Keratinocyte (primary cell): Measurements from ENCODE around the gene MAML2. TPM values are rescaled to one million over a fixed set of nuclear protein-coding genes. Genes with fewer than 3 reads are reported as not detected.

Experiments used
- DNase-seq: peaks from one replicate; pipeline ENCODE4 v3.0.0-alpha.2; 2011; ENCODE audit warnings: low read depth, missing footprints, low spot score
- FAIRE-seq: peaks from 2 replicates; lab custom pipeline; 2011; peaks lifted over from hg19 to GRCh38; lab: Jason Lieb, UNC
- H2AFZ ChIP-seq: 2 replicates; pipeline ENCODE4 v1.6.0; 2012; ENCODE audit warnings: low read length, control low read depth, inconsistent platforms; ENCODE audit not compliant: control insufficient read depth
- H3K27ac ChIP-seq: 2 replicates; pipeline ENCODE4 v1.5.1; 2011; ENCODE audit warnings: low read length; ENCODE audit not compliant: control insufficient read depth, insufficient read depth
- H3K27me3 ChIP-seq: 3 replicates; pipeline ENCODE4 v1.6.0; 2011; ENCODE audit warnings: low read length; ENCODE audit not compliant: control insufficient read depth, insufficient read depth; ENCODE audit errors: extremely low read depth
- H3K36me3 ChIP-seq, 2 experiments: 2 replicates in 1 of 2; 3 replicates in 1 of 2; pipeline ENCODE4 v1.5.1; 2011; ENCODE audit warnings: low read length in 2 of 2, mild to moderate bottlenecking in 1 of 2; ENCODE audit not compliant: control insufficient read depth in 2 of 2, insufficient read depth in 2 of 2; ENCODE audit errors: extremely low read depth in 1 of 2
- H3K4me1 ChIP-seq: 3 replicates; pipeline ENCODE4 v1.5.1; 2011; ENCODE audit warnings: low read length; ENCODE audit not compliant: control insufficient read depth, insufficient read depth; ENCODE audit errors: extremely low read depth
- H3K4me2 ChIP-seq: 3 replicates; pipeline ENCODE4 v1.6.0; 2011; ENCODE audit warnings: low read depth, low read length; ENCODE audit not compliant: control insufficient read depth, insufficient read depth; ENCODE audit errors: extremely low read depth
- H3K4me3 ChIP-seq, 3 experiments: fragments of 200-600 bp in 1 of 3; sonication (generic) in 1 of 3; 2 replicates in 2 of 3; 3 replicates in 1 of 3; pipeline ENCODE4 v1.5.1; 2011 to 2016; ENCODE audit warnings: low read length in 3 of 3, mild to moderate bottlenecking in 3 of 3, control low read depth in 2 of 3, inconsistent platforms in 1 of 3, low read depth in 1 of 3, mixed read lengths in 1 of 3, mixed run types in 1 of 3, moderate library complexity in 1 of 3; ENCODE audit not compliant: control insufficient read depth in 2 of 3, insufficient read depth in 2 of 3; ENCODE audit errors: extremely low read depth in 1 of 3
- H3K79me2 ChIP-seq: 2 replicates; pipeline ENCODE4 v1.6.0; 2012; ENCODE audit warnings: low read length; ENCODE audit not compliant: control insufficient read depth, insufficient read depth
- H3K9ac ChIP-seq: 3 replicates; pipeline ENCODE4 v1.6.0; 2011; ENCODE audit warnings: low read length; ENCODE audit not compliant: control insufficient read depth, insufficient read depth; ENCODE audit errors: extremely low read depth
- H3K9me1 ChIP-seq: 3 replicates; pipeline ENCODE4 v1.6.0; 2011; ENCODE audit warnings: low read length; ENCODE audit not compliant: control insufficient read depth, insufficient read depth; ENCODE audit errors: extremely low read depth
- H3K9me3 ChIP-seq: 2 replicates; pipeline ENCODE4 v1.5.1; 2012; ENCODE audit warnings: low read depth, low read length; ENCODE audit not compliant: control insufficient read depth
- H4K20me1 ChIP-seq: 3 replicates; pipeline ENCODE4 v1.6.0; 2011; ENCODE audit warnings: low read length; ENCODE audit not compliant: control insufficient read depth, insufficient read depth; ENCODE audit errors: extremely low read depth
- EZH2 ChIP-seq: IDR thresholded peaks from one replicate; pipeline ENCODE4 v1.6.1; 2012; ENCODE audit warnings: inconsistent platforms, mild to moderate bottlenecking, low read length, moderate library complexity
- dilution Hi-C: fragments of 300-500 bp; cut with MboI; formaldehyde crosslinking; loops from one replicate; pipeline ENCODE4 v1.7.0; 2020; ENCODE audit warnings: low sequenced_read_pairs; ENCODE audit not compliant: extremely low pct_ligation_motif_present
- polyA plus RNA-seq, 5 experiments: library from polyadenylated mRNA; depleted of rRNA in 3 of 5; stranded (reverse) in 3 of 5; stranded (forward) in 1 of 5; unstranded in 1 of 5; fragments of >200 nt; gene quantifications; 1 replicate in 1 of 5; 2 replicates in 3 of 5; 3 replicates in 1 of 5; pipeline versions ENCODE4 v1.2.1 to v1.2.3, GENCODE V29; 2011 to 2012; ENCODE audit warnings: missing spikeins in 2 of 5, low read depth in 1 of 5, low replicate concordance in 1 of 5
- TF ChIP-seq, protein P1 (sequence below), 3 experiments: IDR thresholded peaks in 1 of 3; conservative IDR thresholded peaks in 1 of 3; optimal IDR thresholded peaks in 1 of 3; 2 replicates in 2 of 3; 3 replicates in 1 of 3; pipeline versions ENCODE3 to v1.5.1; 2011; ENCODE audit warnings: low read length in 3 of 3, mild to moderate bottlenecking in 3 of 3, moderate library complexity in 2 of 3, control low read depth in 1 of 3, inconsistent platforms in 1 of 3; ENCODE audit not compliant: insufficient read depth in 2 of 3; ENCODE audit errors: extremely low read depth in 1 of 3

The MAML2 gene
- polyA plus RNA-seq, 1 donor (not counting 4 experiments of a cell fraction or from before 2014, with no cell fraction given): 4.2 TPM

DNA sequence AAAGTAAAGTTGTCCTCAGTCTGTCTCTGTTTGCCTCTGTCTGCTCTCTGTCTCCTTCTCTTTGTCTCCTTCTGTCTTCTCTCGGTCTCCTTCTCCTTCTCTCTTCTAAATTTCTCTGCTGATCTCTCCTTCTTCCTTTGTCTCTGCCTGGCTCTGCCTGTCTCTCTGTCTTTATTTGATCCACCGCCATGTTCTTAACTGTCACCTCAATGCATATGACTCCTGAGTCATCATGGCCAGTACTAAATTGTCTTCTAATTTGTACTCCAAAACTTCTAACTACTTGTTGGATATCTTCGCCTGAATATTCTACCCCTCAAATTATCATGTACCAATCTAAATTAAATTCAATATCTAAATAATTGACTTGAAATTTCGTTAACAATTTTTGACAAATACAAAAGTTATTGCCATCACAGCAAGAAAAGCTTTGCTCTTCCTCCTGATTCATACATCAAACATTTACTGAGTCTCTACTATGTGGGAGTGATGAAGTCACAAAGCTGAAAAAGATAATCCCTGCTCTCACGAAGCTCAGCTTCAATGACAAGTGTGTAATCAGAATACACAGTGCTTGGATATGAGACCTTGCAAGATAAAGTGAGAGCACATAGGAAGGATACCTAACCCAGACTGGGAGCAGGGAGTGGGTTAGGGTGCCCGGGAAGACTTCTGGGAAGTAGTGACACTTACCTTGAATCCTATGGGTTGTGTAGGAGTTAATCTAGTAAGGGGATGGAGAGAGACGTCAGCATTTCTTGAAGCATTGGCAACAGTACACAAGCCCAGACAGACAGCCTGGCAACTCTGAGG lies 193.0 kb downstream of the MAML2 start:
- Histone ChIP-seq H3K9me1 (no peaks in the 10 kb centered on the region), H2AFZ (no peak overlapping the region), H3K4me3 (no peak overlapping the region), H4K20me1 (no peaks in the 10 kb centered on the region), H3K36me3 (no peaks in the 10 kb centered on the region), H3K9me3 (no peaks in the 10 kb centered on the region), H3K4me2 (peak overlapping the region; percentile 28), H3K27me3 (no peaks in the 10 kb centered on the region), H3K27ac (peak overlapping the region; percentile 13), H3K79me2 (no peaks in the 10 kb centered on the region), H3K9ac (no peak overlapping the region), H3K4me1 (peaks cover 44% of the 10 kb centered on the region)
- TF ChIP-seq, protein P1, sequence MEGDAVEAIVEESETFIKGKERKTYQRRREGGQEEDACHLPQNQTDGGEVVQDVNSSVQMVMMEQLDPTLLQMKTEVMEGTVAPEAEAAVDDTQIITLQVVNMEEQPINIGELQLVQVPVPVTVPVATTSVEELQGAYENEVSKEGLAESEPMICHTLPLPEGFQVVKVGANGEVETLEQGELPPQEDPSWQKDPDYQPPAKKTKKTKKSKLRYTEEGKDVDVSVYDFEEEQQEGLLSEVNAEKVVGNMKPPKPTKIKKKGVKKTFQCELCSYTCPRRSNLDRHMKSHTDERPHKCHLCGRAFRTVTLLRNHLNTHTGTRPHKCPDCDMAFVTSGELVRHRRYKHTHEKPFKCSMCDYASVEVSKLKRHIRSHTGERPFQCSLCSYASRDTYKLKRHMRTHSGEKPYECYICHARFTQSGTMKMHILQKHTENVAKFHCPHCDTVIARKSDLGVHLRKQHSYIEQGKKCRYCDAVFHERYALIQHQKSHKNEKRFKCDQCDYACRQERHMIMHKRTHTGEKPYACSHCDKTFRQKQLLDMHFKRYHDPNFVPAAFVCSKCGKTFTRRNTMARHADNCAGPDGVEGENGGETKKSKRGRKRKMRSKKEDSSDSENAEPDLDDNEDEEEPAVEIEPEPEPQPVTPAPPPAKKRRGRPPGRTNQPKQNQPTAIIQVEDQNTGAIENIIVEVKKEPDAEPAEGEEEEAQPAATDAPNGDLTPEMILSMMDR (optimal IDR thresholded peaks at IDR 0.05 in 1 of 3, IDR thresholded peaks at IDR 0.05 in 1 of 3, conservative IDR thresholded peaks at IDR 0.05 in 1 of 3; ENCODE audit: extremely low read depth in 1 of 3, insufficient read depth in 2 of 3, low read length in 3 of 3): no peak
- TF ChIP-seq EZH2: no peak
- no peak for DNase-seq
- dilution Hi-C loops: no loop called here
- no peak for FAIRE-seq

DNA sequence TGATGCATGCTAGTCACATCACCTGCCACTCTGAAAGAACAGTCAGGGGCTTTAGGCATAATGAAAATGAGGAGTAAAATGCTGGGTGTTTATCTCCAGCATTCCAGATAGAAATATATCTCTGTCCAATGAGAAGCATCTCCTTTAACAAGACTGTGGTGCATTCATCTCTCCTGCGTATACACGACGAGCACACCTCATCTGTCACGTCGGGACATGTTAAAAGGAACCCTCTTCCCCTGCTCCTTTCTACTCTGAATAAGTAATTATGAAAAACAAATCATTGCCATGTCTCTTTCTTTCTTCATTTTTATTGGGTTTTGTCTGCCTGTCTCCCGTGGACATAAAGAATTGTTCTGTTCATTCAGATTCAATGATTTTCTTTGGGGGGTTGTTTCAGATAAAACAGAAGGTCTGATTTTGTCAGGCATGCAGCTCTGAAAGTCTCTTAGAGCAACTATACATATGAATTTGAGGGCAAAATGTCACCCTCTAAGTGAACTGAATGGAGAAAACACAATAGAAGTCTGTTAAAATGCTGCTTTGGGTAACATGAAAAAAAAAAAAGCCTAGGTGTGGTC lies 195.0 kb downstream of the MAML2 start:
- Histone ChIP-seq H3K9ac (peak overlapping the region; percentile 32), H3K9me1 (no peaks in the 10 kb centered on the region), H3K4me1 (peaks cover 34% of the 10 kb centered on the region), H3K27me3 (no peaks in the 10 kb centered on the region), H3K27ac (peak overlapping the region; percentile 56), H3K4me3 (no peak overlapping the region), H3K9me3 (no peaks in the 10 kb centered on the region), H3K36me3 (no peaks in the 10 kb centered on the region), H4K20me1 (no peaks in the 10 kb centered on the region), H3K79me2 (no peaks in the 10 kb centered on the region), H3K4me2 (peak overlapping the region; percentile 54), H2AFZ (peak overlapping the region; percentile 32)
- FAIRE-seq: no peak
- TF ChIP-seq EZH2: no peak
- TF ChIP-seq, protein P1 (optimal IDR thresholded peaks at IDR 0.05 in 1 of 3, IDR thresholded peaks at IDR 0.05 in 1 of 3, conservative IDR thresholded peaks at IDR 0.05 in 1 of 3; ENCODE audit: extremely low read depth in 1 of 3, insufficient read depth in 2 of 3, low read length in 3 of 3): no peak
- dilution Hi-C loops: no loop called here
- DNase-seq: no peak
